Measurements from ENCODE around the gene UBE2G2. TPM values are rescaled to one million over a fixed set of nuclear protein-coding genes. Genes with fewer than 3 reads are reported as not detected.
A peak's percentile ranks its signal among the peaks of the same experiment; 100 is the strongest.

UBE2G2 gene
- total and polyA plus RNA-seq, 4 donors: 46.8 to 83.6 (median 69.8) TPM

DNA sequence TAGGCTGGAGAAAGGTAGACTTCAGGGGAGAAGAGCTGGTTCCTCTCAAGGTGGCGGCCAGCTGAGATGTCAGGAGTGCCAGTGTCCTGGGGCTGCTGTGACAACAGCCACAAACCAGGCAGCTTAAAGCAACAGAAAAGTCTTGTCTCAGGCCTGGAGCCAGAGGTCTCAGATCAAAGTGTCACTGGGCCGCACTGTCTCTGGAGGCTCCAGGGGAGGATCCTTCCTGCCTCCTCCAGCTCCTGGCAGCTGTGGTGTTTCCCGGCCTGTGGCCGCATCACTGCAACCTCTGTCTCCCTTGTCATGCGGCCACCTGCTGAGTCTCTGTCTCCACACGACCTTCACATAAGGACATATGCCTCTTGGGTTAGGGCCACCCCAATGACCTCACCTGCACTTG lies 65.8 kb downstream of the UBE2G2 start:
- WGBS, 2 donors: 88 to 89% methylated on average over 6 of the region's 6 CpGs
- no peak for ATAC-seq (ENCODE audit: low FRiP score)
- intact Hi-C loops (cut with DNase I): no loop called here
- H3K27me3 ChIP-seq (ENCODE audit: control insufficient read depth in 1 of 2, insufficient read depth in 2 of 2, low read length in 1 of 2): no peaks in the 10 kb centered on the region
- H3K4me3 ChIP-seq (ENCODE audit: low read length in 2 of 2): no peak overlapping the region
- no peaks in the 10 kb centered on the region for H3K4me1 ChIP-seq (ENCODE audit: control insufficient read depth in 1 of 2, insufficient read depth in 2 of 2, low read length in 2 of 2)
- no peaks in the 10 kb centered on the region for H3K36me3 ChIP-seq (ENCODE audit: control insufficient read depth in 1 of 2, insufficient read depth in 2 of 2, low read length in 1 of 2)
- DNase-seq: peak in 1 of 2 donors; percentile 26
- H3K27ac ChIP-seq (ENCODE audit: low read depth in 1 of 2, low read length in 2 of 2): no peak overlapping the region
- peaks cover 18% of the 10 kb centered on the region for H3K9me3 ChIP-seq (ENCODE audit: control insufficient read depth, low read length)

DNA sequence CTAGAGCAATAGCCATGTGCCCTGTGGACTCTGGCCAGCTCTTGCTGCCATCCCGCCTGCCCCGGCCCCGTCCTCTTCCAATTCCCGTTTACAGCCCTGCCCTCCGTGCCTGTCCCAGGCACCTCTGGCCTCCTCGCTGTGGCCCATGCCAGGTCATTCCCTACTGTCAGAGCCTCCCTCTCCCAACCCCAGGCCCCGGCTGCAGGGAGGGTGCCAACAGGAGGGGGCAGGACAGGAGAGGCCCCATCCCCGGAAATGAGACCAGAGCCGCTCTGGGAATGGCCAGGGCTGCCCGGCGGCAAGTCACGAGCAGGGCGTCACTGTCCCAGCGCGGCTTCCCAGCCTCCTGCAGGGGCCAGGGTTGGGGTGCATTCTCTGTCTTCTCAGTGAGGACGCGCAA lies 66.8 kb downstream of the UBE2G2 start:
- intact Hi-C loops (cut with DNase I): no loop called here
- WGBS, 2 donors: 93 to 95% methylated on average over 17 of the region's 17 CpGs
- Histone ChIP-seq H3K36me3 (ENCODE audit: control insufficient read depth in 1 of 2, insufficient read depth in 2 of 2, low read length in 1 of 2) (no peaks in the 10 kb centered on the region), H3K27ac (ENCODE audit: low read depth in 1 of 2, low read length in 2 of 2) (no peak overlapping the region), H3K27me3 (ENCODE audit: control insufficient read depth in 1 of 2, insufficient read depth in 2 of 2, low read length in 1 of 2) (no peaks in the 10 kb centered on the region), H3K4me3 (ENCODE audit: low read length in 2 of 2) (no peak overlapping the region), H3K4me1 (ENCODE audit: control insufficient read depth in 1 of 2, insufficient read depth in 2 of 2, low read length in 2 of 2) (no peaks in the 10 kb centered on the region), H3K9me3 (ENCODE audit: control insufficient read depth, low read length) (peaks cover 17% of the 10 kb centered on the region)
- ATAC-seq (ENCODE audit: low FRiP score) (no peak), DNase-seq (peak in 1 of 2 donors; percentile 61)

DNA sequence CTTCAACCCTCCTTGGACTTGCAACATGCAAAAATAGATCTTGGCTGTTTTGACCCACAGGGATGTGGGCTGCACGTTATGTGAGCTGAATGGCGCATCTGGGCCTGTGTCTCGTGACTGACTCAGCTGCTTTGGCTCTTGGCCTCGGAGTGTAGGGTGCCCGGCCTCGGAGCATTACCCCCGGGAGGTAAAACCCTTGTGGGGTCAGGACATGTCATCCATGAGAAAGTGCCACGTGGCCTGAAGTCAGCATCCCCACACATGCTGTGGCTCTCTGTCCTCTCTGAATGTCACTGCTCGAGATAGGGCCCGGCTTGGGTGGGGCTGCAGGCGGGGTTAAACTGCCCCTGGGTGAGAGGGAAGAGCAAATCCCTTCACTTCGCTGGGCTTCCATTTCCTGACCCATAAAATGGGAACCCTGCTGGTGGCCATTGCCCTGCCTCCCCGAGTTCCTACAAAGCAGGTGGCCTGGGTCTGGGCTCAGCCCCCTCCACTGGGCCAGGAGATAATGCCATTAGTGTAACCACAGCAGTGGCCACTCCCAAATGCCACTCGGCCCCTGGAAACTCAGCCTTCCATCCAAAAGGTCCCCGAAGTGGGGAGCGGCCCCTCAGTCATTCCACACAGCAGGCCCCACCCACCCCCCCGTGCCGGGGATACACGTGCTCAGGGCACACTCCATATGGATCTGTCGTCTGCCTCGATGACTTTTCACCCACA lies 67.4 kb downstream of the UBE2G2 start:
- H3K9me3 ChIP-seq (ENCODE audit: control insufficient read depth, low read length): peaks cover 15% of the 10 kb centered on the region
- no peaks in the 10 kb centered on the region for H3K36me3 ChIP-seq (ENCODE audit: control insufficient read depth in 1 of 2, insufficient read depth in 2 of 2, low read length in 1 of 2)
- intact Hi-C loops (cut with DNase I): no loop called here
- H3K27ac ChIP-seq (ENCODE audit: low read depth in 1 of 2, low read length in 2 of 2): no peak overlapping the region
- no peak overlapping the region for H3K4me3 ChIP-seq (ENCODE audit: low read length in 2 of 2)
- H3K4me1 ChIP-seq (ENCODE audit: control insufficient read depth in 1 of 2, insufficient read depth in 2 of 2, low read length in 2 of 2): no peaks in the 10 kb centered on the region
- 61 to 71% methylated on average over 21 of the region's 21 CpGs for WGBS, 2 donors
- no peaks in the 10 kb centered on the region for H3K27me3 ChIP-seq (ENCODE audit: control insufficient read depth in 1 of 2, insufficient read depth in 2 of 2, low read length in 1 of 2)
- ATAC-seq (ENCODE audit: low FRiP score): no peak
- DNase-seq: peak in 1 of 2 donors; percentile 68

DNA sequence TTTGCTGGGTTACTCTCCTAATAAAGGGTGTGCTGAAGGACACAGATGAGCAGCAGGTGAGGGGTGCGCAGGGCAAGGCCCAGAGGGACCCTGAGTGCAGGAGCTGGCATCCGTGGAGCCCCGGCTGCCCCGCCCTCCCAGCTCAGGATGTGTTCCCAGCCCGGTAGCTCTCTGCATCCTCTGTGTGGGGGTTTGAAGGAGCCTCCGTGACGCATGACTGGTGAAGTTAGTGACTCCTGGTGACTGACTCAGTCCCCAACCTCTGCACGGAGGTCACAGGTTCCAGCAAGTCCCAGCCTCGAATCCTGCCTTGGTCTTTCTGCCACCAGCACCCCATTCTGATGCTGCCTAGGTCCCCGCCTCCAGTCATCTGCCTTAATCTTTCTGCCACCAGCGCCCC lies 68.7 kb downstream of the UBE2G2 start:
- intact Hi-C loops (cut with DNase I): no loop called here
- Histone ChIP-seq H3K27ac (ENCODE audit: low read depth in 1 of 2, low read length in 2 of 2) (no peak overlapping the region), H3K4me1 (ENCODE audit: control insufficient read depth in 1 of 2, insufficient read depth in 2 of 2, low read length in 2 of 2) (no peaks in the 10 kb centered on the region), H3K36me3 (ENCODE audit: control insufficient read depth in 1 of 2, insufficient read depth in 2 of 2, low read length in 1 of 2) (no peaks in the 10 kb centered on the region), H3K4me3 (ENCODE audit: low read length in 2 of 2) (no peak overlapping the region), H3K9me3 (ENCODE audit: control insufficient read depth, low read length) (peaks cover 8% of the 10 kb centered on the region), H3K27me3 (ENCODE audit: control insufficient read depth in 1 of 2, insufficient read depth in 2 of 2, low read length in 1 of 2) (no peaks in the 10 kb centered on the region)
- no peak for ATAC-seq (ENCODE audit: low FRiP score)
- peak in 1 of 2 donors; percentile 55 for DNase-seq
- 91 to 93% methylated on average over 11 of the region's 11 CpGs for WGBS, 2 donors

DNA sequence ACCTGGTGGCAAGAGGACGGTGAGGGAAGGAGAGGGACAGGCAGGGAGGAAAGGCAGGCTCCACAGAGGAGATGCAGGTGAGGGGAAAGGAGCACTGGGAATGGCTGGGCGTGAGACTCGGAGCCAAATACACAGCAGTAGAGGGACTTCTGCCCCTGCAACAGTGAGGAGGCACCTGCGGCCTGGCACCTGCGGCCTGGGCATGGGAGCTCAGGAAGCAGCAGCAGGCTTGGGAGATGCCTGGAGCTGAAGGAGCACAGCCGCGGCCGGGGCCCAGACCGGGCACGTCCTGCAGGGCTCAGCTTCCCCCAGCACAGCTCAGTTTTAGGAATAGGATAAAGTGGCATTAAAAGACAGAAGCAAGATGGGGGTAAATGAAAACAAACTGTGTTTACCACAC lies 69.4 kb downstream of the UBE2G2 start:
- intact Hi-C loops (cut with DNase I): no loop called here
- Histone ChIP-seq H3K27me3 (ENCODE audit: control insufficient read depth in 1 of 2, insufficient read depth in 2 of 2, low read length in 1 of 2) (no peaks in the 10 kb centered on the region), H3K4me1 (ENCODE audit: control insufficient read depth in 1 of 2, insufficient read depth in 2 of 2, low read length in 2 of 2) (no peaks in the 10 kb centered on the region), H3K36me3 (ENCODE audit: control insufficient read depth in 1 of 2, insufficient read depth in 2 of 2, low read length in 1 of 2) (no peaks in the 10 kb centered on the region), H3K4me3 (ENCODE audit: low read length in 2 of 2) (no peak overlapping the region), H3K27ac (ENCODE audit: low read depth in 1 of 2, low read length in 2 of 2) (no peak overlapping the region), H3K9me3 (ENCODE audit: control insufficient read depth, low read length) (peaks cover 3% of the 10 kb centered on the region)
- ATAC-seq (ENCODE audit: low FRiP score) (no peak), DNase-seq (peak in 1 of 2 donors; percentile 75)
- 95 to 96% methylated on average over 10 of the region's 10 CpGs for WGBS, 2 donors

DNA sequence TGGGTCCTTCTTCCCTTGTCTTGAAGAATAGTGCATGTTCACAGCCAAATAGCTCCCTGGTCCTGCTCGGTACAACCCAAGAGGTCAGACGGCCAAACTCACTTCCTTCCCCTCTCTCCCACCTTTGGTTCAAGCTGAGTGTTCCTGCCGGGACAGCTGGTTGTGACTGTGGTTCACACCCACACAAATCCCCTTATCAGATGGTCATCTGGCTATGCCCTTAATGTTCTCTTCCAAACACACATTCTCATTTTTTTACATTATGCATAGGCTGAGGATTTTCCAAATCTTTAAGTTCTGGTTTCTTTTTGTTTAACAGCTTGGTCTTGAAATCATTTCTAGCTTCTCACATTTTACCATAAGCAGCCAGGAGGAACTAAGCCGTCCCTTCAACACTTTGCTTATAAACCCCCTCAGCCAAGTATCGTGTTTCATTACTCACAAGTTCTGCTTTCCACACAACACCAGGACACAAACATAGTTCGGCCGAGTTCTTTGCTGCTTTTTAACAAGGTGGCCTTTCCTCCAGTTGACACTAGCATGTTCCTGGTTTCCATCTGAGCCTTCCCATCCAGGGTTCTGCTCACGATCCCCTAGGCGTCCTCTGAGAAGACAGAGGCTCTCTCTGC lies 70.6 kb downstream of the UBE2G2 start:
- ATAC-seq (ENCODE audit: low FRiP score) (no peak), DNase-seq (no peak)
- no peaks in the 10 kb centered on the region for H3K9me3 ChIP-seq (ENCODE audit: control insufficient read depth, low read length)
- no peaks in the 10 kb centered on the region for H3K4me1 ChIP-seq (ENCODE audit: control insufficient read depth in 1 of 2, insufficient read depth in 2 of 2, low read length in 2 of 2)
- intact Hi-C loops (cut with DNase I): no loop called here
- H3K27me3 ChIP-seq (ENCODE audit: control insufficient read depth in 1 of 2, insufficient read depth in 2 of 2, low read length in 1 of 2): no peaks in the 10 kb centered on the region
- WGBS, 2 donors: 72 to 79% methylated on average over 9 of the region's 9 CpGs
- H3K27ac ChIP-seq (ENCODE audit: low read depth in 1 of 2, low read length in 2 of 2): no peak overlapping the region
- H3K36me3 ChIP-seq (ENCODE audit: control insufficient read depth in 1 of 2, insufficient read depth in 2 of 2, low read length in 1 of 2): no peaks in the 10 kb centered on the region
- H3K4me3 ChIP-seq (ENCODE audit: low read length in 2 of 2): no peak overlapping the region

DNA sequence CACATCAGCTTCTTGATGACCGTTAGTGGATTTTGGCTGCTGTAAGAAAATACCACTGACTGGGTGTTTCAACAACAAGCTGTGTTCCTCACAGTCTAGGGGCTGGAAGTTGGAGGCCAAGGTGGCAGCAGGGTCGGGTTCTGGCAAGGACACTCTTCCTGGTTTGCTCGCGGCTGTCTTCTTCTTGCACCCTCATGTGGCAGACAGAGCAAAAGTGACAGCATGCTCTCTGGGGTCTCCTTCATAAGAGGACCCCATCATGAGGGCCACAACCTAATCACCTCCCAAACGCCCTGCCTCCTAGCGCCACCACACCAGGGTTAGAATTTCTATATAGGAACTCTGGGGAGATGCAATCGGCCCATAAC lies 71.6 kb downstream of the UBE2G2 start:
- no peak for DNase-seq
- Histone ChIP-seq H3K4me1 (ENCODE audit: control insufficient read depth in 1 of 2, insufficient read depth in 2 of 2, low read length in 2 of 2) (no peaks in the 10 kb centered on the region), H3K36me3 (ENCODE audit: control insufficient read depth in 1 of 2, insufficient read depth in 2 of 2, low read length in 1 of 2) (no peaks in the 10 kb centered on the region), H3K4me3 (ENCODE audit: low read length in 2 of 2) (no peak overlapping the region), H3K27ac (ENCODE audit: low read depth in 1 of 2, low read length in 2 of 2) (no peak overlapping the region), H3K27me3 (ENCODE audit: control insufficient read depth in 1 of 2, insufficient read depth in 2 of 2, low read length in 1 of 2) (no peaks in the 10 kb centered on the region), H3K9me3 (ENCODE audit: control insufficient read depth, low read length) (no peaks in the 10 kb centered on the region)
- 90 to 92% methylated on average over 7 of the region's 7 CpGs for WGBS, 2 donors
- no peak for ATAC-seq (ENCODE audit: low FRiP score)
- intact Hi-C loops (cut with DNase I): no loop called here

DNA sequence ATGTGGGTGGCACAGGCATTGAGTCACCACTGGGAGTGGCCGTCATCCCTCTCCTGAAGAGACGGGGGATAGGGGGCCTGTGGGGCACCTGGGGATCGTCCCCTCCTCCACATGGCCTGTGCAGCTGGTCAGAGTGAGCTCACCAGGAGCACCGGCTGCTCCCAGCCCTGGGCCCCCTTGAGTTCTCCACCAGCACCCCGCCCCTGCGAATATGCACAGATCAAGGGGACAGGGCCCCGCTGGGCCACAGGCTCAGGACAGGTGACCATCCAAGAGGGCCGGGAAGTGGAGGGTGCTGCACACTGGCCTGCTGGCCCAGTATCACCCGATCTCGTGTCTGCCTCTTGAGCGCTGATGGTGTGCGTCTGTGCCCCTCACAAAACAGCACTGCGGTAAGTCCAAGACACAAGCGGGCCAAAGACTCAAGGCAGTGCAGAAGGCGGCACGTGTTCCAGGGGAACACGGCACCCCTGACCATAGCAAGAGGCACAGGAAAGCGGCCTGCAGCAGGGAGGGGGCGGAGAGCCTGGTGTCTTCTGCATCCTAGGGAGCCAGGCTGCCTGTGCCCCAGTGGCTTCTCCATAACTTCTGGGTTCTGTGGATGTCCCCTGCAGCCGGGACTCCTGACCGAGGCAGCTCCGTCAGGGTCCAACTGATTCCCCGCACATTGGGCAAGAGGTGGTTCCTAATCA lies 72.1 kb downstream of the UBE2G2 start:
- Histone ChIP-seq H3K4me3 (ENCODE audit: low read length in 2 of 2) (no peak overlapping the region), H3K36me3 (ENCODE audit: control insufficient read depth in 1 of 2, insufficient read depth in 2 of 2, low read length in 1 of 2) (no peaks in the 10 kb centered on the region), H3K9me3 (ENCODE audit: control insufficient read depth, low read length) (no peaks in the 10 kb centered on the region), H3K27ac (ENCODE audit: low read depth in 1 of 2, low read length in 2 of 2) (no peak overlapping the region), H3K4me1 (ENCODE audit: control insufficient read depth in 1 of 2, insufficient read depth in 2 of 2, low read length in 2 of 2) (no peaks in the 10 kb centered on the region), H3K27me3 (ENCODE audit: control insufficient read depth in 1 of 2, insufficient read depth in 2 of 2, low read length in 1 of 2) (no peaks in the 10 kb centered on the region)
- ATAC-seq (ENCODE audit: low FRiP score) (peak; percentile 34), DNase-seq (no peak)
- WGBS, 2 donors: 87 to 93% methylated on average over 22 to 23 of the region's 23 CpGs
- intact Hi-C loops (cut with DNase I): no loop called here

DNA sequence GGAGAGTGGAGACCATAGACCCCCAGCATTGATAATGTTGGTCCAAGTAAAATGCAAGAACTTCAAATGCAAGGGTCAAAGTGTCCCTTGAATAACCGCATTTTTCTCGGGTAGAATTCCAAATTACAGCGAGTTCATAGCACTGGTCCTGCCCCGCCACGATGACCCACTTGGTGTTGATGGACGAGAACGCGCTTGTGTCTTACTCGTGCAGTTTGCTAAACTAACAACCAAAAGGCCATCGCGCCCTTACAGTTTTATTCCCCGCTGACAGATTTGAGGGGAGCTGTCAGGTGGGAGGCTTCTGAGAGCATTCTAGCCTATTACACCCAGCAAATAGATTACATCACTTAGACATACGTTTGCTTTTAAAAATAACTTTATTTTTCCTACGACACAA lies 72.9 kb downstream of the UBE2G2 start:
- WGBS, 2 donors: 80 to 84% methylated on average over 14 of the region's 14 CpGs

More for the DNA sequence above, 72.9 kb downstream of the UBE2G2 start:
- Histone ChIP-seq H3K9me3 (ENCODE audit: control insufficient read depth, low read length) (no peaks in the 10 kb centered on the region), H3K4me1 (ENCODE audit: control insufficient read depth in 1 of 2, insufficient read depth in 2 of 2, low read length in 2 of 2) (no peaks in the 10 kb centered on the region), H3K4me3 (ENCODE audit: low read length in 2 of 2) (no peak overlapping the region), H3K36me3 (ENCODE audit: control insufficient read depth in 1 of 2, insufficient read depth in 2 of 2, low read length in 1 of 2) (no peaks in the 10 kb centered on the region), H3K27me3 (ENCODE audit: control insufficient read depth in 1 of 2, insufficient read depth in 2 of 2, low read length in 1 of 2) (no peaks in the 10 kb centered on the region), H3K27ac (ENCODE audit: low read depth in 1 of 2, low read length in 2 of 2) (no peak overlapping the region)
- ATAC-seq (ENCODE audit: low FRiP score) (no peak), DNase-seq (no peak)
- intact Hi-C loops (cut with DNase I): no loop called here

Data from aorta (tissue), 5 donors.